ENCODE measurements around the gene ZDHHC9.

ZDHHC9 gene

GRCh38 chrX:129763666-129764065 lies 80.0 kb downstream of the ZDHHC9 start:
- no peak for DNase-seq (ENCODE audit: low spot score)

GRCh38 chrX:129762448-129762847 lies 81.2 kb downstream of the ZDHHC9 start:
- DNase-seq (ENCODE audit: low spot score): no peak

- DNase-seq (ENCODE audit: low spot score): no peak
These were observed 82.1 kb downstream of the ZDHHC9 start for GRCh38 chrX:129761596-129761995.

- no peak for DNase-seq (ENCODE audit: low spot score)
These were observed 82.7 kb downstream of the ZDHHC9 start for GRCh38 chrX:129760981-129761380.

GRCh38 chrX:129760155-129760554 lies 83.5 kb downstream of the ZDHHC9 start:
- no peak for DNase-seq (ENCODE audit: low spot score)

- no peak for DNase-seq (ENCODE audit: low spot score)
These were observed 84.1 kb downstream of the ZDHHC9 start for GRCh38 chrX:129759576-129760061.

- DNase-seq (ENCODE audit: low spot score): no peak
These were observed 87.7 kb downstream of the ZDHHC9 start for GRCh38 chrX:129755779-129756650.

- no peak for DNase-seq (ENCODE audit: low spot score)
These were observed 89.3 kb downstream of the ZDHHC9 start for GRCh38 chrX:129754056-129755024.

Data from hematopoietic multipotent progenitor cell treated with erythropoietin and hydrocortisone succinate and interleukin-3 and kit ligand, for 15 days (in vitro differentiated cells).